HG03108 (cell line): ENCODE data around the gene NOLC1.

Experiments used
- ATAC-seq: cut with Tn5 transposase; IDR thresholded peaks from one replicate; pipeline ENCODE4 v1.9.1; 2021; ENCODE audit warnings: moderate library complexity; ENCODE audit not compliant: unreplicated experiment

NOLC1 gene

DNA sequence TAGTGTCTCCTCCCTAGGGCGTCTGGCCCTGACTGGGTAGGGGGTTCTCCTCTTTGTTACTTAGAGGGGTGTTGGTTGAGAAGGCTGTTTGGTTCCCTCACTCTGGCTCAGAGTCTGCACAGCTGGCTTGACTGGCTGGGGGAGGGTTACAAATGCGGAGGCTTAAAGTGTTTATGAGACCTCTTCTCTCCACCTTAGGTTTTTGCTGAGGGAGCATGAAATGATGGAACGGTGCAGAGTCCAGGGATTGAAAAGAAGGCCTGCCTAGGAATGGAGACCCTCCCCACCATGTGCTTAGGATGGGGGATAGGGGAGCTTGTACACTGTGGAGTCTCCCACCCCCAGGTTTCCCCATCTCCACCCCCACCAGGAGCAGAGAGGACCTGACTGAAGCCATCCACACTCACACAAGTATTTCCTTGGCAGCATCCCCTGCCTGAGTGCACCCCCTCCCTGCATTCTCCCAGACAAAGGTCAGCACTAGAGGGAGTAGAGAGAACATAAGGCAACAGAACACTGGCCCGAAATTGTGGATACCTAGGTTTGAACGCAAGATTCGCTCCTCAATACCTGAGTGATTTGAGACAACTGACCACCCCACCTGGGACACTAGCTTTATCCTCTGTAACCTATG is 30.3 kb upstream of the NOLC1 start:
- no peak for ATAC-seq

DNA sequence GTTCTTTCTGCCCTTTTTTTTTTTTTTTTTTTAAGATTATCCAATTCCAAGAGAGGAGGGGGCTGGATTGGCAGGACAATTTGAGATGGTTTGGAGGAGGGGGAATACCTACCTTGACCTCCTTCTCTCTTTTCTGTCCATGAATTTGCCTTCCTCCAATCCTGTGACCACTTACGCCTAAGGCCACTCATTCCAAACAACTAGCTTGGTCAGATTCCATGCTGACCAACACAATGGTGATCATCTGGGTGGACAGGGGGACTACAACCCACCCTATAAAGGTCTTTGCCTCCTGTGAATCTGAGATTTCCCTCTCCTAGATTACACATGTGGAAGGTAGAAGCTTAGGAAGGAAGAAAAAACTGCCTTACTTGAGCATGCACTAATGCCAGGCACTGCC is 29.7 kb upstream of the NOLC1 start:
- ATAC-seq: no peak

DNA sequence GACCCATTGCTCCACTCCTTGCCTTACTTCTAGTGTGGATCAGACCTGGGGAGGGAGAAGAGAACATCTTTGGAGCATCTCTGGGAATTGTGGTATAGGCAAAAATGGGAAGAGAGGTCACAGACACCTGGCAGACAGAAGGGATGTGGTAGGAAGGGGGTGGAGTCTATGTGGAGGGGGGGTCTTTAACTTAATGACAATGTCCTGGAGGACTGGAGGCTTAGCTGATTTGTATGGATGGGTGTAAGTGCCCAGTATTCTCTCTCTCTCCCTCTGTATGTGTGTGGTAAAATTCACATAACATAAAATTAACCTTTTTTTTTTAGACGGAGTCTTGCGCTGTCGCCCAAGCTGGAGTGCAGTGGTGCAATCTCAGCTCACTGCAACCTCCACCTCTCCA is 29.0 kb upstream of the NOLC1 start:
- no peak for ATAC-seq

DNA sequence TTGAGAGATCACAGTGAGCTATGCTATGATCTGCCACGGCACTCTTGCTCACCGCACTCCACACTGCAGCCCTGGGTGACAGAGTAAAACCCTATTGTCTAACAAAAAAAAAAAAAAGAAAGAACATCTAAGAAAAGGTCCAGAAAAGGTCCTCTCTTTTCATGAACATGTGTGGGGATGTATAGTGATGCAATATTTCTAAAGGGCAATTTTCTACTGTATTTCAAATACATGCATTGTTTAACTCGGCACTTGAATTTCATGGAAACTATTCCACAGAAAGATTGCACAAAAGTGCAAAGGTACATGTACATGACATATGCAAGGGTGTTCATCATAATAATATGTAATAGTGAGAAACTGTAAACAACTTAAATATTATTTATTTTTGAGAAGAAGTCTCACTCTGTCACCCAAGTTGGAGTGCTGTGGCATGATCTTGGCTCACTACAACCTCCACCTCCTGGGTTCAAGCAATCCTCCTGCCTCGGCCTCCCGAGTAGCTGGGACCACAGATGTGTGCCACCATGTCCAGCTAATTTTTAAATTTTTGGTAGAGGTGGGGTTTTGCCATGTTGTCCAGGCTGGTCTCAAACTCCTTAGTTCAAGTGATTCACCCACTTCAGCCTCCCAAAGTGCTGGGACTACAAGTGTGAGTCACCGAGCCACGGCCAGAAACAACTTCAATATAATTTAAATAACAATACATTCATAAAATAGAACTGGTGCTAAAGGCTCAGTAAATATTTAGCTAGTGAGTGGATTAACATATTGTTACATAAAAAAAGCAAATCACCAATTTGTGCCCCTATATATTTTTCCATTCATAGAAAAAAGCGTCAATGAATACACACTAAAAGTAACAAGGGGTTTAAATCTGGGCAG is 20.7 kb upstream of the NOLC1 start:
- ATAC-seq: no peak

DNA sequence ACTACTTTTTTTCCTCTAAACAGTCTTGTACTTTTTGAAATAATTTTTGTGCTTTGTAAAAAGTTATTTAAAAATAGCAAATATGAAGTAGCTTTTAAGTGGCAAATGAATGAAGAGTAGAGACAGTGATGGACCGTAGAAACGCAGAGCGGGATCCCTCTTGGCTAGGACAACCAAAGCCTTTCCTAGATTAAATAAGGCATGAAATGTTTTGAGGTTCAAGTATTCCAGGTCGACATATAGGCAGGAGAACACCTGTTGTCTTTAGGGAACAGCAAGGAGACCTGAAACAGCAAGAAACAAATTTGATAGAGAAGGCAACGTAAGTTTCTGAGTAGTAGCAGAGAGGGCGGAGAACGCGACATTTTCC is 20.0 kb upstream of the NOLC1 start:
- no peak for ATAC-seq

DNA sequence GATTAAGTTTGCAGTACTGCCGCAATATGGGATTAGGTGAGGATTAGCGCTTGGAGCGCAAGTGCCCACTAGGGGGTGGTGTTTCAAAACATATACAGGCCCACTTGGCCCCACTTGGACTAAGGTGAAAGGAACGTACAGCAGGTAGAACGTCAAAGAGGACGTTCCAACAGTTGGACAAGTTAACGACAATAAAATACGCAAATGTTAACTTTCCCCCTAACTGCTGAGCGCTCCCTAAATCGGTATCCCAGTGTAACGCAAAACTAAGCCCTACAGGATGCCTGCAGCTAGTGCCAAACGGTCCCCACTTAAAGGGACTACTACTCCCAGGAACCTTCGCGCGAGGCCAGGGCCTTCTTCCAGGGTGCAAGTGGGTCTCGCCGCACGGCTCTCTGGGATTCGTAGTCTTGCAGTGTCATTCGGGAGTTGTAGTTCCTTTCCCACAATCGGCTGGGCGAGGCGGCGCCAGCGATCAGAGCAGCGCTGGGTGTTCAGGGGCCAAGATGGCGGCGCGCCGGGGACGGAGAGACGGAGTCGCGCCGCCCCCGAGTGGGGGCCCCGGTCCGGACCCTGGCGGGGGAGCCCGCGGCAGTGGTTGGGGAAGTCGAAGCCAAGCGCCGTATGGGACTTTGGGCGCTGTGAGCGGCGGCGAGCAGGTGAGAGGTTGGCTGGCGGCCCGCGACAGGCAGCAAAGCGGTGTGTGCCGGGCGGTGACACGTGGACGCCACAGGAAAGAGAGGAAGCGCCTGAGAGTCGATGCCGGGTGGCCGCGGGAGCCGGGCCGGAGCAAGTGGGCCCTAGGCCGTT is 19.4 kb upstream of the NOLC1 start, which contains the start of gene PPRC1:
Gene PPRC1 (plus strand): TSS at position 478 of the 810 bp plus-strand sequence. CDS start 29 bp downstream, at position 507.
- ATAC-seq: peak; percentile 93

DNA sequence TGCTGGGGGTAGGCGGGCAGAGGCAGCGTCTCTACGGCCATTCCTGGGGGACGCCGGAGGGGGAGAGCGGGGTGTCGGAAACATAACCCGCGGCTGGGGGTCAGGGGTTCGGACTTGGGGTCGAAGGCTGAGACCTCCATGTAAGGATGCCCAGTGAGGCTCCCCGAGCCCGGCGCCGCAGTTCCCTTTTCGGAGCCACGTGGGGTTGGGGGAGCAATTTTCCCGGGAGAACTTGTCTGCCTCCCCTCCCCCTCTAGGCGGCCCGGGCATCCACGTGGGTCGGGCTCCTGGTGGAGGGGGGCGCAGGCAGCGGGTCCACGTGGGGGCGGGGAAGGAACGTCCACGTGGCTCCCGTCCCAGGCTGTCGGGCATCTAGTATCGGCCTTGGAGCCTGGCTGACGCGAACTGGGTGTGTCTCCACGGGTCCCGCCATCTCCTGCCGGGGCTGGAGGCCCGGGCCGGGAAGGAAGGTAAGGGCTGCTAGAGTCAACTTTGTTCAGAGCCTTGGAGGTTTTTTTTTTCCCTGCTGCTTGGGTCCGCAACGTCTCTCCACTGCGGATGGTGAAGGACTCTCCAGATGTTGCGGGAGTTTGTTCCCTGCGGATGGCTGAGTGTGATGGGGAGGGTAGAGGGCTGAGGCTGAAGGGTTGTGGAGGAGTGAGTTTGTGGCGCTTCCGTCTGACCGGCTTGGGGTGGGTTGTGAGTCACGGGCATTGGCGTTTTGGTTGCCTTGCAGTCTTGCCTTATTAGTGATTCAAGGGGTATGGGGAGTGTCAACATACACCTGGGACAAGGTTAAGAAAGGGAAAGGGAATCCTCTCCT is 18.6 kb upstream of the NOLC1 start:
- no peak for ATAC-seq

DNA sequence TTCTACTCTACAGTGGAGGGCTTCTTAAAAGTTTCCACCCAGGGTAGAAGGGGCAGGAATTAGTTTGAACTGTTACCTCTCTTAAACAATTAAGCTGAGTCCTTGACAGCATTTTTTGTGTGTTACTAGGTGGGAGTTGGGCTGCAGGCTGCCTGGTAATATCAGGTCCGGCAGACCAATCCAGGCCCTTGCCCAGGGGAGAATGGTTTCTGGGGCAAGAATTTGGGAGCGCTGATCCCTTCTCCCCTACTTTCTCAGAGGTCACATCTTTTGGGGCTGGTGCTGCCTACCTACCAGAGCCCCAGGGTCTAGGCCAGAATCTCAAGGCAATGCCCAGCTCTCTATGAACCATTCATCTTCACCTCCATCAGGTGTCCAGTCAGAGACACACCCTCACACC is 17.8 kb upstream of the NOLC1 start:
- no peak for ATAC-seq

DNA sequence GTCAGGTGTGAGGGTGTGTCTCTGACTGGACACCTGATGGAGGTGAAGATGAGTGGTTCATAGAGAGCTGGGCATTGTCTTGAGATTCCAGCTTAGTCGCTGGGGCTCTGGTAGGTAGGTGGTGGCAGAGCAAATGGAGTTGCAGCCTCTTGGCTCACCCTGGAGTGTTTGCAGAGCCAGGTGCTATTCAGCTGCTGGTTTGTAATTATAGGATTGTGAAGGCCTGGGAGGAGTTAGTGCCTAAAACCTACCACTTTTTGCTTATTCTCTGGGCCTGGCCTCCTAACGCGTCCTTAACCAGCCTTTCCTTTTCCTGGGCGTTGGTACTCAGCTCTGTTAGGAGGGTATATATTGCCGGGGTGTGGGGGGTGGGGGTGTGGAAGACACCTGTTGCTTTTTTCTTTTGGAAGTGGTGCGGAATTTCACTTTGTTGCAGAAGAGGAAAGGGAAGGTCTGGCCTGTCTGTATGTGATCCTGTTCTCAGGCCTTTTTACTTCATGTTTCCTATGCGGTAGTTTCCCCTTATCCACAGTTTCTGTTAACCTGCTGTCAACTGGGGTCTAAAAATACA is 16.1 kb upstream of the NOLC1 start:
- ATAC-seq: no peak

DNA sequence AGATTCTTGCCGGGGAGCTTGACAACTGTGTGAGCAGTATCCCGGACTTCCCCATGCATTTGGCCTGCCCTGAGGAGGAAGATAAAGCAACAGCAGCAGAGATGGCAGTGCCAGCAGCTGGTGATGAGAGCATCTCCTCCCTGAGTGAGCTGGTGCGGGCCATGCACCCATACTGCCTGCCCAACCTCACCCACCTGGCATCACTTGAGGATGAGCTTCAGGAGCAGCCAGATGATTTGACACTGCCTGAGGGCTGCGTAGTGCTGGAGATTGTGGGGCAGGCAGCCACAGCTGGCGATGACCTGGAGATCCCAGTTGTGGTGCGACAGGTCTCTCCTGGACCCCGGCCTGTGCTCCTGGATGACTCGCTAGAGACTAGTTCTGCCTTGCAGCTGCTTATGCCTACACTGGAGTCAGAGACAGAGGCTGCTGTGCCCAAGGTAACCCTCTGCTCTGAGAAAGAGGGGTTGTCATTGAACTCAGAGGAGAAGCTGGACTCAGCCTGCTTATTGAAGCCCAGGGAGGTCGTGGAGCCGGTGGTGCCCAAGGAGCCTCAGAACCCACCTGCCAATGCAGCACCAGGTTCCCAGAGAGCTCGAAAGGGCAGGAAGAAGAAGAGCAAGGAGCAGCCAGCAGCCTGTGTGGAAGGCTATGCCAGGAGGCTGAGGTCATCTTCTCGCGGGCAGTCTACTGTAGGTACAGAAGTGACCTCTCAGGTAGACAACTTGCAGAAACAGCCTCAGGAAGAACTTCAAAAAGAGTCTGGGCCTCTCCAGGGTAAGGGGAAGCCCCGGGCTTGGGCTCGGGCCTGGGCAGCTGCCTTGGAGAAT is 12.7 kb upstream of the NOLC1 start:
- ATAC-seq: no peak

DNA sequence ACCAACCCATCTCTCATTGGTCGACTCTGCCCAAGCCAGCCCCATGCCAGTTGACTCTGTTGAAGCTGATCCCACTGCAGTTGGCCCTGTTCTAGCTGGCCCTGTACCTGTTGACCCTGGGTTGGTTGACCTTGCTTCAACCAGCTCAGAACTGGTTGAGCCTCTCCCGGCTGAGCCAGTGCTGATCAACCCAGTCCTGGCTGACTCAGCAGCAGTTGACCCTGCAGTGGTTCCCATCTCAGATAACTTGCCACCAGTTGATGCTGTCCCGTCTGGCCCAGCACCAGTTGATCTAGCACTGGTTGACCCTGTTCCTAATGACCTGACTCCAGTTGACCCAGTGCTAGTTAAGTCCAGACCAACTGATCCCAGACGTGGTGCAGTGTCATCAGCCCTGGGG is 12.0 kb upstream of the NOLC1 start:
- ATAC-seq: no peak

DNA sequence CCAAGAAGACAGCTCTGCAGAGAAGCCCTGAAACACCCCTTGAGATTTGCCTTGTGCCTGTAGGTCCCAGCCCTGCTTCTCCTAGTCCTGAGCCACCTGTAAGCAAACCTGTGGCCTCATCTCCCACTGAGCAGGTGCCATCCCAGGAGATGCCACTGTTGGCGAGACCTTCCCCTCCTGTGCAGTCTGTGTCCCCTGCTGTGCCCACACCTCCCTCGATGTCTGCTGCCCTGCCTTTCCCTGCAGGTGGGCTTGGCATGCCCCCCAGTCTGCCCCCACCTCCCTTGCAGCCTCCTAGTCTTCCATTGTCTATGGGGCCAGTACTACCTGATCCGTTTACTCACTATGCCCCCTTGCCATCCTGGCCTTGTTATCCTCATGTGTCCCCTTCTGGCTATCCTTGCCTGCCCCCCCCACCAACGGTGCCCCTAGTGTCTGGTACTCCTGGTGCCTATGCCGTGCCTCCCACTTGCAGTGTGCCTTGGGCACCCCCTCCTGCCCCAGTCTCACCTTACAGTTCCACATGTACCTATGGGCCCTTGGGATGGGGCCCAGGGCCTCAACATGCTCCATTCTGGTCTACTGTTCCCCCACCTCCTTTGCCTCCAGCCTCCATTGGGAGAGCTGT is 11.2 kb upstream of the NOLC1 start:
- ATAC-seq: no peak

DNA sequence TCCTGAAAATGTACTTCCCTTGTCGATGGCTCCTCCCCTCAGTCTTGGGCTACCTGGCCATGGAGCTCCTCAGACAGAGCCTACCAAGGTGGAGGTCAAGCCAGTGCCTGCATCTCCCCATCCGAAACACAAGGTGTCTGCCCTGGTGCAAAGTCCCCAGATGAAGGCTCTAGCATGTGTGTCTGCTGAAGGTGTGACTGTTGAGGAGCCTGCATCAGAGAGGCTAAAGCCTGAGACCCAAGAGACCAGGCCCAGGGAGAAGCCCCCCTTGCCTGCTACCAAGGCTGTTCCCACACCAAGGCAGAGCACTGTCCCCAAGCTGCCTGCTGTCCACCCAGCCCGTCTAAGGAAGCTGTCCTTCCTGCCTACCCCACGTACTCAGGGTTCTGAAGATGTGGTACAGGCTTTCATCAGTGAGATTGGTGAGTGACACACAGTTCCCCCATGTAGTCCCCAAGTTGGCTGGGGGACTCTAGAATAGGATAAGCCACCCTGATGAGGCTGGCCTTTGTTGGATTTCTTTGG is 10.5 kb upstream of the NOLC1 start:
- no peak for ATAC-seq

DNA sequence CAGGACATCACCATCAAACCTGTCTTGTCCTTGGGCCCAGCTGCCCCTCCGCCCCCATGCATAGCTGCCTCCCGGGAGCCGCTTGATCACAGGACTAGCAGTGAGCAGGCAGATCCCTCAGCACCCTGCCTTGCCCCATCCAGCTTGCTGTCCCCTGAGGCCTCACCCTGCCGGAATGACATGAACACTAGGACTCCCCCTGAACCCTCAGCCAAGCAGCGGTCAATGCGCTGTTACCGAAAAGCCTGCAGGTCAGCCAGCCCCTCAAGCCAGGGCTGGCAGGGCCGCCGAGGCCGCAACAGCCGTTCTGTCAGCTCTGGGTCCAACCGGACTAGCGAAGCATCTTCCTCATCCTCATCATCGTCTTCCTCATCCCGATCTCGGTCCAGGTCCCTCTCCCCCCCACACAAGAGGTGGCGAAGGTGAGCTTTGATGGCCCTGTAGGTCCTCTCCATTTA is 5.2 kb upstream of the NOLC1 start:
- ATAC-seq: no peak

DNA sequence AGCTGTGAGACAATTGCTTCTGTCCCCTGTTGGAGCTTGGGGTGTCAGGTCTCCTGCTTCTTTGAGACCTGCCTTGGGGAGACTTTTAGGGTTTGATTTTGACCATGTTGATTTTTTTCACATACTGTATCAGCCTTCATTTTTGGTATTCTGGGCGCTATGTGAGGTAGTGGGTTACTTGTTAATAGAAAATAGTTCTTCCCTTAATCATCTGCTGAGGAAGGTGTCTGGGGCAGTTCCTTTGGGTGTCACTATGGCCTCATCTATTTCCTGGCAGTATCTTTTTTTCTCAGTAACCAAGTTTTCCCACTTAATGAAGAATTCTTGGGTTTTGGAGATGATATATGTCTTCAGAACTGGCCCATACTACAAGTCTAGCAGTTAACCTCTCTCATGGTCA is 4.6 kb upstream of the NOLC1 start:
- no peak for ATAC-seq

DNA sequence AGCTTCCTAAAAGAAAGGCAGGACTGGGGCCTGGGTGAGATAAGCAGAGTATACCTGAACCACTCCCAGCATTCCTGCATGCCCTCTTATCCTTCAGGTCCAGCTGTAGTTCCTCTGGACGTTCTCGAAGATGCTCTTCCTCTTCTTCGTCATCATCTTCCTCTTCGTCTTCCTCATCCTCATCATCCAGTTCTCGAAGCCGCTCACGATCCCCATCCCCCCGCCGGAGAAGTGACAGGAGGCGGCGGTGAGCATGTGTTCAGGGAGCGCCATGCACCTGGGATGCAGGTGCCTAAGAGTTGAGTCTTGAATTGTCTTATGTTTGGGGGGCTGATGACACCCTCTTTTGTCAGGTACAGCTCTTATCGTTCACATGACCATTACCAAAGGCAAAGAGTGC is 3.9 kb upstream of the NOLC1 start:
- ATAC-seq: no peak

DNA sequence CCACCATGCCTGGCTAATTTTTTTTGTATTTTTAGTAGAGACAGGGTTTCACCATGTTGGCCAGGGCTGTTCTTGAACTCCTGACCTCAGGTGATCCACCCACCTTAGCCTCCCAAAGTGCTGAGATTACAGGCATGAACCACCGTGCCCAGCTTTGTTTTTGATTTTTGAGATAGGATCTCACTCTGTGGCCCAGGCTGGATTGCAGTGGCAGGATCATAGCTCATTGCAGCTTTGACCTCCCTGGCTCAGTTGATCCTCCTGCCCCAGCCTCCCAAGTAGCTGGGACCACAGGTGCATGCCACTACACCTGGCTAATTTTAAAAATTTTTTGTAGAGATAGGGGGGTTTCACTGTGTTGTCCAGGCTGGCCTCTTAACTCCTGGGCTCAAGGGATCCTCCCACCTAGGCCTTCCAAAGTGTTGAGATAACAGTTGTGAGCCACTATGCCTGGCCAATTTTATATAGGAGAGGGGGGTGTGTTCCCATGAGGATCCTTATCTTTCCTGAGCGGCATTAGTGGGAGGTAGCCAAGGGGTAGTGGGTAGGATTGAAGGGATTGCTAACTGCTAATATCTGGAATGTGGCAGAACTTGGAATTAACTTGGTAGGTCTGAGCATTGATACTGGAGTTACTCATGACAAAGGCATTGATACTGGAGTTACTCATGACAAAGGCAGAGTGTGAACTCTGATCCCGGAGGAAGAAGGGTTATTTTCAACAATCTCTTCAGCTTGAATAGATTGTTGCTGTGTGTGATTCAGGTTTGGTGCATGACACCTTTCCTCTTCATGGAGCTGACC is 1.0 kb upstream of the NOLC1 start:
- ATAC-seq: no peak

DNA sequence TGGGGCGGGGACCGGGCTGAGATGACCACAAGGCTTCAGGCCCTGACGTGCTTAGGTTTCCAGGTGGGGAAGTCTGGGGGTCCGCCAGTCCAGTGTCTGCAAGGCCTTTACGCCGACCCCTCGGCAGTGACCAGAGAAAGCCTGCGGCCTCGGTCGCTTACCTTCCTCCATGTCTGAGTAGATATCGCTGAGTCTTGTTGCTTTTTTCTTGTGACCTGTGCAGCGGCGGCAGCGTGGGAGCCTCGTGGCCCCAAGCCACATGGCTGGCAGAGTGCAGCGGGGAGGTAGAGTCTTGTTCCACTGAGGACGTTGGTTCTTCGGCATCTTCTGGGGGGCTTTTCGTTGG is 329 bp downstream of the NOLC1 start:
- peak; percentile 3 for ATAC-seq
